Gastrocnemius medialis (tissue), 4 donors: ENCODE data around the gene SURF2.

Experiments
- POLR2A ChIP-seq, 2 donors: fragments of 450-650 bp; IDR thresholded peaks; one replicate each; pipeline ENCODE4 v1.6.1; 2017; ENCODE audit warnings: antibody characterized with exemption in 2 of 2, mild to moderate bottlenecking in 2 of 2, moderate library complexity in 2 of 2
- TF ChIP-seq, protein P1 (sequence below), 5 experiments: fragments of 450-650 bp in 3 of 5; fragments of 200-600 bp in 2 of 5; sonication (generic) in 2 of 5; IDR thresholded peaks in 4 of 5; conservative IDR thresholded peaks in 1 of 5; 1 replicate in 4 of 5; 2 replicates in 1 of 5; pipeline ENCODE4 v1.5.1; 2016 to 2019; ENCODE audit warnings: antibody characterized with exemption in 5 of 5, mild to moderate bottlenecking in 3 of 5, moderate library complexity in 3 of 5

DNA sequence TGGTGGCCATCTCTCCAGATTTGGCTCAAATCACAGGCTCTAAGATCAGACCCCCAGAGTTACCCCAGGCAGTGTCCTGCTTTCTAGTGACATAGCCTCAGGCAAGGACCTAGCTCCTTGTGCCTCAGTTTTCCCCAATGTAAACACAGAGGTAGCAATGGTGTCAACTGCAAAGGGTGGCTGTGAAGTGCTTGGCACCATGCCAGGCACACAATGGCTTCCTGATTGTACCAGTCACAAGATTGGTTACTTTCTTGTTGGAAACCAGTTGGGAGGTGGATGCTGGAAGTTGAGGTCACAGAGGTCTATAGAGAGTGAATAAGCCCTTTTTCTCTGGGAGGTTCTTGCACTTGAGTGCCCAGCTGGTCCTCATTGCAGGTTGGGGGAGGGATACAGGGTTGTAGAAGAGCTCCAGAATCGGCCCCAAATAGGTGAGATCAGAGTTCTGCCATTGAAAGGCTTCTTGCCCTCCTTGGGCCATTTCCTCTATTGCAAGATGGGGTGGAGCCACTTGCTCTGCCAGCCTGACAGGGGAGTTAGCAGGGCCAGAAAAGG, 22.1 kb downstream of the SURF2 start:
- TF ChIP-seq, protein P1, sequence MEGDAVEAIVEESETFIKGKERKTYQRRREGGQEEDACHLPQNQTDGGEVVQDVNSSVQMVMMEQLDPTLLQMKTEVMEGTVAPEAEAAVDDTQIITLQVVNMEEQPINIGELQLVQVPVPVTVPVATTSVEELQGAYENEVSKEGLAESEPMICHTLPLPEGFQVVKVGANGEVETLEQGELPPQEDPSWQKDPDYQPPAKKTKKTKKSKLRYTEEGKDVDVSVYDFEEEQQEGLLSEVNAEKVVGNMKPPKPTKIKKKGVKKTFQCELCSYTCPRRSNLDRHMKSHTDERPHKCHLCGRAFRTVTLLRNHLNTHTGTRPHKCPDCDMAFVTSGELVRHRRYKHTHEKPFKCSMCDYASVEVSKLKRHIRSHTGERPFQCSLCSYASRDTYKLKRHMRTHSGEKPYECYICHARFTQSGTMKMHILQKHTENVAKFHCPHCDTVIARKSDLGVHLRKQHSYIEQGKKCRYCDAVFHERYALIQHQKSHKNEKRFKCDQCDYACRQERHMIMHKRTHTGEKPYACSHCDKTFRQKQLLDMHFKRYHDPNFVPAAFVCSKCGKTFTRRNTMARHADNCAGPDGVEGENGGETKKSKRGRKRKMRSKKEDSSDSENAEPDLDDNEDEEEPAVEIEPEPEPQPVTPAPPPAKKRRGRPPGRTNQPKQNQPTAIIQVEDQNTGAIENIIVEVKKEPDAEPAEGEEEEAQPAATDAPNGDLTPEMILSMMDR (IDR thresholded peaks at IDR 0.05 in 4 of 5, conservative IDR thresholded peaks at IDR 0.05 in 1 of 5) = no peak
- no peak for TF ChIP-seq POLR2A (IDR thresholded peaks at IDR 0.05)
